NCI-H1436 (cell line): ENCODE measurements around the gene MS4A12.
"Not testable (repeated sequence)": the region's sequence is repeated elsewhere in the genome, so short reads cannot be mapped to it uniquely, and the experiment has no call there.

Experiments
- DNase-seq: peaks from one replicate; lab custom pipeline; 2025; lab: John Stamatoyannopoulos, UW

Gene MS4A12

GRCh38 chr11:60492488-60493009 is at the start of gene MS4A12:
TSS of gene MS4A12 (plus strand) at chr11:60492778. CDS start at chr11:60497319, 4,541 bp downstream.
- no peak for DNase-seq

- no peak for DNase-seq
Observed at GRCh38 chr11:60447070-60447469, 45.5 kb upstream of the MS4A12 start.

GRCh38 chr11:60447846-60448245 is 44.7 kb upstream of the MS4A12 start:
- DNase-seq, result no peak

GRCh38 chr11:60451185-60451584 is 41.4 kb upstream of the MS4A12 start:
- not testable (repeated sequence) for DNase-seq

- no peak for DNase-seq
Observed at GRCh38 chr11:60454212-60454611, 38.4 kb upstream of the MS4A12 start.

- no peak for DNase-seq
Observed at GRCh38 chr11:60455531-60456042, 37.0 kb upstream of the MS4A12 start, which contains the start of gene MS4A1. TSS of gene MS4A1 (plus strand) at chr11:60455847. CDS start at chr11:60462375, 6,528 bp downstream.

- no peak for DNase-seq
Observed at GRCh38 chr11:60457576-60457975, 35.0 kb upstream of the MS4A12 start.

- no peak for DNase-seq
Observed at GRCh38 chr11:60459345-60459744, 33.2 kb upstream of the MS4A12 start.

GRCh38 chr11:60468829-60469228 is 23.7 kb upstream of the MS4A12 start:
- no peak for DNase-seq

GRCh38 chr11:60469723-60470122 is 22.9 kb upstream of the MS4A12 start:
- DNase-seq, result no peak

- no peak for DNase-seq
Observed at GRCh38 chr11:60477035-60477445, 15.5 kb upstream of the MS4A12 start.

GRCh38 chr11:60482361-60482760 is 10.2 kb upstream of the MS4A12 start:
- no peak for DNase-seq

- no peak for DNase-seq
Observed at GRCh38 chr11:60485987-60486386, 6.6 kb upstream of the MS4A12 start.

- no peak for DNase-seq
Observed at GRCh38 chr11:60493454-60493853, 876 bp downstream of the MS4A12 start.

- no peak for DNase-seq
Observed at GRCh38 chr11:60498399-60498798, 5.8 kb downstream of the MS4A12 start.

- DNase-seq, result no peak
Observed at GRCh38 chr11:60498853-60499252, 6.3 kb downstream of the MS4A12 start.

- DNase-seq, result no peak
Observed at GRCh38 chr11:60500276-60500910, 7.8 kb downstream of the MS4A12 start.

GRCh38 chr11:60502221-60502775 is 9.7 kb downstream of the MS4A12 start:
- no peak for DNase-seq

- DNase-seq, result no peak
Observed at GRCh38 chr11:60504219-60504905, 11.8 kb downstream of the MS4A12 start.

- DNase-seq, result not testable (repeated sequence)
Observed at GRCh38 chr11:60509609-60510008, 17.0 kb downstream of the MS4A12 start.

- DNase-seq, result not testable (repeated sequence)
Observed at GRCh38 chr11:60510209-60510608, 17.6 kb downstream of the MS4A12 start.

- no peak for DNase-seq
Observed at GRCh38 chr11:60511393-60511792, 18.8 kb downstream of the MS4A12 start.
